Stimulated activated CD8-positive, alpha-beta memory T cell treated with anti-CD3 and anti-CD28 coated beads, Interleukin-2, amount 100 ng/mL, for 48 hours (primary cell): ENCODE results near the gene TXLNG.

Source experiments
- DNase-seq, 2 donors: peaks; one replicate each; pipeline ENCODE4 v3.0.0-alpha.2; 2020; ENCODE audit warnings: low read depth in 2 of 2

The TXLNG gene

GRCh38 chrX:16874458-16875095 is 88.3 kb downstream of the TXLNG start:
- no peak for DNase-seq

- DNase-seq = no peak
These were observed 90.4 kb downstream of the TXLNG start for GRCh38 chrX:16876696-16877095.

- DNase-seq = no peak
These were observed 95.9 kb downstream of the TXLNG start for GRCh38 chrX:16882169-16882568.

GRCh38 chrX:16882702-16883486 is 96.6 kb downstream of the TXLNG start:
- peak in 1 of 2 donors; percentile 54 for DNase-seq

- DNase-seq = no peak
These were observed 97.2 kb downstream of the TXLNG start for GRCh38 chrX:16883487-16883804.

- no peak for DNase-seq
These were observed 99.4 kb downstream of the TXLNG start for GRCh38 chrX:16885628-16886027.

- DNase-seq = no peak
These were observed 106.5 kb downstream of the TXLNG start for GRCh38 chrX:16892504-16893362.
